HPDE6-E6E7 (cell line): ENCODE measurements around the gene LRRC28.
"Not testable (repeated sequence)": the region's sequence is repeated elsewhere in the genome, so short reads cannot be mapped to it uniquely, and the experiment has no call there.

Experiments used
- DNase-seq: peaks from one replicate; pipeline ENCODE4 v3.0.0; 2011; ENCODE audit warnings: missing footprints; ENCODE audit errors: extremely low spot score

LRRC28 gene

GRCh38 chr15:99250857-99251841 lies at the start of gene LRRC28:
LRRC28 (plus strand) TSS chr15:99251481; CDS start chr15:99255958, 4,477 bp downstream.
- DNase-seq: peak; percentile 89

- DNase-seq: no peak
Observed at GRCh38 chr15:99202176-99202552, 49.1 kb upstream of the LRRC28 start.

- DNase-seq: no peak
Observed at GRCh38 chr15:99207672-99208071, 43.6 kb upstream of the LRRC28 start.

GRCh38 chr15:99209326-99209725 lies 42.0 kb upstream of the LRRC28 start:
- DNase-seq: no peak

GRCh38 chr15:99210334-99210733 lies 40.9 kb upstream of the LRRC28 start:
- DNase-seq: no peak

- DNase-seq: no peak
Observed at GRCh38 chr15:99211926-99212325, 39.4 kb upstream of the LRRC28 start.

GRCh38 chr15:99212406-99212805 lies 38.9 kb upstream of the LRRC28 start:
- DNase-seq: no peak

- DNase-seq: peak; percentile 50
Observed at GRCh38 chr15:99213187-99213811, 38.0 kb upstream of the LRRC28 start.

GRCh38 chr15:99224372-99225214 lies 26.7 kb upstream of the LRRC28 start:
- DNase-seq: no peak

- no peak for DNase-seq
Observed at GRCh38 chr15:99226802-99227201, 24.5 kb upstream of the LRRC28 start.

- no peak for DNase-seq
Observed at GRCh38 chr15:99228120-99228770, 23.0 kb upstream of the LRRC28 start.

- DNase-seq: no peak
Observed at GRCh38 chr15:99230867-99231266, 20.4 kb upstream of the LRRC28 start.

GRCh38 chr15:99232740-99233139 lies 18.5 kb upstream of the LRRC28 start:
- DNase-seq: no peak

- DNase-seq: not testable (repeated sequence)
Observed at GRCh38 chr15:99234160-99234559, 17.1 kb upstream of the LRRC28 start.

- DNase-seq: no peak
Observed at GRCh38 chr15:99238849-99239248, 12.4 kb upstream of the LRRC28 start.

- DNase-seq: no peak
Observed at GRCh38 chr15:99239545-99240198, 11.6 kb upstream of the LRRC28 start.

- DNase-seq: no peak
Observed at GRCh38 chr15:99241752-99242151, 9.5 kb upstream of the LRRC28 start.

GRCh38 chr15:99244306-99244705 lies 7.0 kb upstream of the LRRC28 start:
- no peak for DNase-seq

- DNase-seq: no peak
Observed at GRCh38 chr15:99247062-99247461, 4.2 kb upstream of the LRRC28 start.

GRCh38 chr15:99248000-99248715 lies 3.1 kb upstream of the LRRC28 start:
- DNase-seq: no peak
